SW480 (cell line): ENCODE data around the gene PRSS38.

Experiments
- DNase-seq: peaks from one replicate; pipeline ENCODE4 v3.0.0-alpha.2; 2016; ENCODE audit warnings: low spot score

PRSS38 gene

GRCh38 chr1:227815468-227816409, at the start of gene PRSS38:
Gene PRSS38, plus strand, starts transcription at chr1:227815675. Its CDS starts 42 bp downstream, at chr1:227815717.
- no peak for DNase-seq

- DNase-seq = peak; percentile 25
Observed at GRCh38 chr1:227766015-227766634, 49.4 kb upstream of the PRSS38 start.

GRCh38 chr1:227766653-227767277, 48.7 kb upstream of the PRSS38 start:
- no peak for DNase-seq

DNA sequence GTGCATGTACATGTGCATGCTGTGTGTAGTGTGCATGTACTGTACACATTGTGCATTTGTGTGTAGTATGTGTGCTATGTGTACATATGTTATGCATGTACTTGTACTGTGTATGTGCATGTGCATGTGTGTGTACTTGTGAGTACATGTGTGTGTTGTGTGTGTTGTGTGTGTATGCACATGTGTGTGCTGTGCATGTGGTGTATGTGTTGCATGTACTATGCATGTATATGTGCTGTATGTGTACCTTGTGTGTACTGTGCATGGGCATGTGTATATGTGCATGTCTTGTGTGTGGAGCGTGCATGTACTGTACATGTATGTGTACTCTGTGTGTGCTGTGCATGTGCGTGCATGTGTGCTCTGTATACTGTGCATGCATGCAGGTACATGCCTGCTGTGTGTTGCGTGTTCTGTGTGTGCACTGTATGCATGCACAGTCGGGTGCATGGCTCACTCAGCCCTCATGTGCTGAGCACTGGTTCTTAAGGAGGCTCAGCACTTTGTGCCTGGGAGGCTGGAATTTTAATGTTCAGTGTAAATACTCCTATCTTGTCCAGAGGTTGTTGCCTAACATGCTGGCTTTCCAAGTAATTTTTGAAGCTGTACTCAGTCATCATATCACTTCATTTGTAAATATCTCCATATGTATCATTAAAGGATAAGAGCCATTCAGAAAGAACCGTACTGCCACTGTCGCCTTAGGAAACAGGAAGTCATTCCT, 47.9 kb upstream of the PRSS38 start:
- DNase-seq = no peak

DNA sequence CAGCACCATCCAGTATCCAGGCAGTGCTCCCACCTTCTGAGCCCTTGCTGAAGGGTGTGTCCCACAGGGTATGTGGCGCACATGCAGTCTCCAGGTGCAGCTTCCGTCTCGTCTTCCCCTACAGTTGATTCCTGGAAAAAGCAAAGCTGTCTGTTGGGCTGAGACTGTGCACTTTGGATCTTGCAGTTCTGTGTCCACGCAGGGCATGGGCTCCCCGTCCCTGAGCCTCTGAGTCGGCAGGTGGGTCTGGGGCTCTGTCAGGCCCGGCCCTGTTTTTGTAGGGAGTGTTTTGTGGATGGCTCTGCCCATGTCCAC, 47.4 kb upstream of the PRSS38 start:
- no peak for DNase-seq

GRCh38 chr1:227768640-227769039, 46.8 kb upstream of the PRSS38 start:
- no peak for DNase-seq

DNA sequence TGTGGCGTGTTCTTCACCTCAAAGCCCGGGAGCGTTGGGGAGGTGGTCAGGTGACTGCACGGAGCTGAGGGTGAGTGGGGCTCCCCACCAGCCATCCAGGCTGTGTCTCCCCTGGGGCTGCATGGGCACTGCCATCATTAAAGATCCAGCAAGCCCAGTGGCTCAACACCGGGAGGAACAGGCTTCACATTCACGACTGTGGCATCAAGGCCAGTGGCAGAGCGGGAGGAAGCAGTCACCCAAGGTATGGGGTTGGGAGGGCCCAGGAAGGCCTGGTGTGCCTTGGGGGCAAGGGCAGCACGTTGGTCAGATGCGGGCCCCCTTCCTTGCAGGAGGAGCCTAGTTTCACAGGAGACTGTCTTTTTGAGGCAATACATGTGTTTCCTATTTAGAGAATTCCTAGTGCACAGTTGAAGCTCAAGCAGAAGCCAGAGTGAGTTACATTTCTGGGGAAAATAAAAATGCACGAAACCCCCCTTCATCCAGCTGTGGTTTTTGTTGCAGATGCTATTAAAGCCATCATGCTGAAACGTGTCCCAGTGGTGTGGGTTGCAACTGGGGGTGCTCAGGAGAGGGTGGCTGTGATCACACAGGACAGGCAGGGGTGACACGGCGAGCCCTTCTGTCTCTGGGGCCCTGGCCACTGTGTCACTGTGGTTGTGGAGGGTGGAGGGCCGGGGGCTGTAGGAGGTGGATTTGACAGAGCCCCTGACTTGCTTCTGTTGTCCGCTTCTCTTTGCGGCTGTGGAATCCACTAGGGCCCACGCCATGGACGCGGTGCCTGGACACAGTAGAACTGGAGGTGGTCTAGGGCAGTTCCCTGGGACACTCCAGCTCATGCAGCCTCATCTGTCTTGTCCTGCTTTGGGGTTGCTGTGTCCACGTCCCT, 46.2 kb upstream of the PRSS38 start:
- DNase-seq = no peak

DNA sequence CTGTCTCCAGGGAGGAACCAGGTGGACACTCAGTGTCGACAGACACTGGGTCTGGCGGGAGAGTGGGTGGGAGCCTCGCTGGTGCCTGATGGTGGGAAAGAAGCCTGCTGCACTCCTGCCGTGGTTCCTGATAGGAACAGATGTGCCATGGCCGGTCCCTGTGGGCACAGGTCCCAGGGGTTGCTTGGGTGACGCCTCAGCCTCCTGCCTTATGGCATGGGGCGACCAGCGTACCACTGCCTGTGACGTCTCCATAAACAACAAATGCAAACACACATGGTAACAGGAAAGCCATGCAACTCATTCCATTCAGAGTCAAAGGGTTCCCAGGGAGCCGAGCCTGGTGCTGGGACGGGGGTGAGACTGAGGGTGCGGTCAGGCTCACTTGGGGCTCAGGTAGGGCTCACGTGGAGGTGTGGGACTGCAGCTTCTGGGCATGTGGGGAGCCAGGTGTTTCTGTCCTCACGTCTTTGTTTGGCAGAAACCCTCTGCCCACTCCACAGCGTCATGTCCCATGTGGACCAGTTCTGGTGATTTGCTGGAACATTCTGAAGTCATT, 45.5 kb upstream of the PRSS38 start:
- DNase-seq = no peak

GRCh38 chr1:227770812-227771211, 44.7 kb upstream of the PRSS38 start:
- no peak for DNase-seq

DNA sequence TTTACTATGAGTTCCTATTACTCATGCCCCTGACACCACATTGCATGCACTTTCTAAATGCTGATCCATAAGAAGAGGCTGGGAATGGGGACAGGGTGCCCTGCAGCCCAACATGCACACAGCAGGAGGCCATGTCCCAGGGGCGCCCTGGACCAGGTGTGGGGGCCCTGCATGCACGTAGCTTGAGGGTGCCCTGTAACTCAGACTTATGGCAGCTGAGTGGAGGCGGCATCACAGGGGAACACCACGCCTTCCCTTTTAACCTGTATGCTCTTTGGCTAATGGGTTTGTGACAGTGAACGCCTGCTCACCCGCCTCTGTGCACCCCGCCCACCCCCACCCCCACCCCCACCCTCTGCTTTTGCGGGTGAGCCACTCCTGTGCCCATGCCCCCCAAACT, 44.1 kb upstream of the PRSS38 start:
- no peak for DNase-seq

DNA sequence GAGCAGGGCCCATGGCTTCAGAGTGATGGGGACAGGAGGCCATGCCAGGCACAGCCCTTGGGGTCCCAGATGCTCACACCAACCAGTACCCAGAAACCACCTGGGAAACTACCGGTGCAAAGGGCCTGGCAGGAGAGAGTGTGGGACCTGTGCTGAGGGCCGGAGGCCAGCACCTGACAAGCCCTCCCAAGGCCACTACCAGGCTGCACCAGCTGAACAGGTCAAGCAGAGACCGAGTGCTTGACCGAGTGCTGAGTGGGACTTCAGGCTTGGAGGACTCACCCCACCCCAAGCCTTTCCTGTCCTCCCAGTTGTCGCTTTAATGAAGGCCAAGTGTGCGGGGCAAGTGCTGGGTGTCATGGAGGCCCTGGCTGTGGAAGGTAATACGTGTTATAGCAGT, 43.7 kb upstream of the PRSS38 start:
- DNase-seq = no peak

GRCh38 chr1:227773558-227773957, 41.9 kb upstream of the PRSS38 start:
- no peak for DNase-seq

DNA sequence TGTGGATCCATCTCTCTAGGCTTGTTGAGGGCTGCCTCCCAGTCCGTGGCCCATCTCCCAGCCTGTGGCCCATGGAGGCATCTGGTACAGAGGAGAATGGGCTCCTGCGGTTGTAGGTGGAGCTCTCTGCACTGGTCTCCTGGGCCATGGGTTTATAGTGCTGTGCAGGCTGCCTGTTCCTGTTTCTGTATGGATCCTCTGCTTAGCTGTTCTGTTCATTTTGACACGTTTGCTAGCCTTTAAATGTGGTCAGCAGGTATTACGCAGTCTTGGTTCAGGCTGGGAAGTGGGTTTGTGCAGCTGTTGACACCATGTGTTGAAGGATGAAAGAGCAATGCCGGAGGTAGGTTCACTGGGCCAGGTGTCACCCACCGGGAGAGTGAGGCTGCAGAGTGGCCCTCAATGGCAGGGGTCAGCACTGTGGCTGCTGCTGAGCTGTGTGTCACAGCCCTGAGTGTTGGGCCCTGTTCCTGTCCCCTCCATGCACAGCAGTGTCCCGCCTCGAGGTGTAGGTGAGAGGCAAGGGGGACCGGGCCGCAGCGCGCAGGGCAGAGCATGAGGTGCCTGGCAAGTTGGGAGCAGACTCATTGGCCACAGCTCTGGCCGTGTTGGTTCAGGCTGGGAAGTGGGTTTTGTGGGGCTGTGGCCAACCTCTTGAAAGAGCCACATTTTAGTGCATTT, 41.3 kb upstream of the PRSS38 start:
- no peak for DNase-seq

- no peak for DNase-seq
Observed at GRCh38 chr1:227774821-227775661, 40.4 kb upstream of the PRSS38 start.

DNA sequence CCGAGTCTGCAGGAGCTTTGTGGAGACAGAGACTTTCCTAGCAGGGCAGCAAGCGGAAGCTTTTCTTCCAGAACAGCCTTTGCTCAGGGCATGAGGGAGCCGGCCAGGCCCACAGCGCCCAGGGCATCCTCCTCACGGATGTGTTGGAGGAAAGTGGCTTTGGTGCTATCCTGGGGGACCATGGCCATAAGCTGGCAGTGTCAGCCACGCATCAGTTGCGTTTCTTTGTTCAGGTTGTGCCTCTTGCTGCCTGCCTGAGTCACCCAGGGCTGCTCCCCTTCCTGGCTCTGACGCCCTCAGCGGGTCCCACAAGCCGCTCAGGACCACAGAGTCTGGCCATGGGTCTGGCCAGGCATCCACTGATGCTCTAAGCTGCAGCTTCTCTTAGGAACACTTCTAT, 39.6 kb upstream of the PRSS38 start:
- DNase-seq = no peak

DNA sequence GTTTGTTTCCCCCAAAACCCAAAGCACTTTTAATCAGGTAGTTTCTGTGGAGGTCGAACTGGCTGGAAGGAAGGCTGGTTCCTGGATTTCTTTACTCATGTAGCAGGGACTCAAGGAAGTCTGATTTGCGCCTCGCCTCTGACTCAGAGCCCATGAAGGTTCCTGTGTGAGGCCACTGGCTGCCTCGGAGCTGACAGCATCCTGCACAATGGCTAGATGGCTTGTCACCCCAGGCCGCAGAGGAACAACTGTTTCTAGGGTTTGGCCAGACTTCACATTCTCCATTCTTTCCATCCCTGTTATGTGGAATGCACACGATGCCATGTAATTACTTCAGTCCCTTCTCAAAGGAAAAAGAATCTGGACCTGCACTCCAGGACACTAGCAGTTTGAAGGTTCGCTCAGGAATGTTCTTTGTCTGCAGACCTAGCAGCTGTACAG, 39.1 kb upstream of the PRSS38 start:
- DNase-seq = no peak

GRCh38 chr1:227777156-227777555, 38.3 kb upstream of the PRSS38 start:
- DNase-seq = no peak

DNA sequence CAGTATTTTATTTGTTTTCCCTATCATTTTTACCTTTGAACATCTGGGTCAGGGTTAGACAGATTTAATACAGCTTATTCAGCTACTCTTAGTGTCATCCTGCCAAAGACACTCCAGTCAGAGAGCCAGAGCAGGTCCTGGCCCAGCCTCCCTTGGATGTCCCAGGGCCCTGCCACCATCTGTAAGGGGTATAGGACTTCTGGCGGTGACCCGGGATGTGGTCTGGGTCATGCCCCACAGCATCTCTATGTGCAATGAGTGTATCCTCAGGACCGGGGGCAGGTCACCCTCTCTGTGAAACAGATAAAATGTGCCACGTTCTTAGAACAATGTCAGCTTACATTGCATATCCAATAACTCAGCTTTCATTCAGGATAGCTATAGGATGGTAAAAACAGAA, 37.8 kb upstream of the PRSS38 start:
- DNase-seq = no peak

DNA sequence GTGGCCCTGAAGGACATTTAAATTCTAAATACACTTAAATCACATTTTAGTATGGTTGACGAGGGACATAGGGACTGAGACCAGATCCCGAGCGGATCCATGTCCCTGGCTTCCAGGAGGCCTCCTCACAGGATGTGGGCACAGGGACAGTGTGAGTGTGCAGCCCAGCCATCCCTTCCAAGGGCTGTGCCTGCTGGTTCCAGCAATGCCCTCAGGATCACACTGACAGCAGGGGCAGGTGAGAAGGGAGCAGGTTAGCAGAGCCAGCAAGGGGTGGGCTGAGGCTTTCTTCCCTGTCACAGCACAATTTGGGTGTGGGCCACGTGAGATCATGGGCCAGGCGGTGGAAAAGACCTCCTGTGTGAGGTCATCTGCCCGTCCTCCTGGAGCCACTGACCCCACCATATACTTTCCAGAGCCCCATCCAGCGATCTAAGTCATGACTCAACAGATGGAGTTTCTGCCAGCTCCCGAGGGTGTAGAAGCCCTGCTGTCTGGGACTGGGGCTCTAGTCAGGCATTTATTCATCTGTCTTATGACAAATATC, 37.0 kb upstream of the PRSS38 start:
- DNase-seq = no peak
